ENCODE data around the gene ANAPC15. TPM values are rescaled to one million over a fixed set of nuclear protein-coding genes. Genes with fewer than 3 reads are reported as not detected.

ANAPC15 gene
- total and polyA plus RNA-seq, 2 of the 13 experiments (the other 11 are each of a cell fraction or from before 2014, with no cell fraction given), result 18.8 to 25.7 TPM

GRCh38 chr11:72112978-72113808 lies 698 bp upstream of the ANAPC15 start (continued):
- TF ChIP-seq TIGD3 (CRISPR knock-in tag; IDR thresholded peaks at IDR 0.05; ENCODE audit: borderline replicate concordance) (no peak), SIN3A (IDR thresholded peaks at IDR 0.05; ENCODE audit: borderline replicate concordance, low read depth, low read length) (no peak), ZHX2 (IDR thresholded peaks at IDR 0.05; ENCODE audit: low read depth) (no peak), ZHX2 (CRISPR knock-in tag; IDR thresholded peaks at IDR 0.05; ENCODE audit: borderline replicate concordance) (no peak), ZNF503 (CRISPR knock-in tag; IDR thresholded peaks at IDR 0.05) (no peak), TFDP1 (CRISPR knock-in tag; IDR thresholded peaks at IDR 0.05; ENCODE audit: borderline replicate concordance) (no peak), PRDM4 (CRISPR knock-in tag; IDR thresholded peaks at IDR 0.05; ENCODE audit: borderline replicate concordance) (no peak), ZNF350 (CRISPR knock-in tag; IDR thresholded peaks at IDR 0.05; ENCODE audit: borderline replicate concordance, low read depth) (no peak), ZBTB25 (CRISPR knock-in tag; IDR thresholded peaks at IDR 0.05) (no peak), ZNF660 (CRISPR knock-in tag; IDR thresholded peaks at IDR 0.05; ENCODE audit: borderline replicate concordance, low read depth) (no peak), FOXP1 (IDR thresholded peaks at IDR 0.05) (no peak), FOXP1 (CRISPR knock-in tag; IDR thresholded peaks at IDR 0.05) (no peak), GPN1 (CRISPR knock-in tag; IDR thresholded peaks at IDR 0.05; ENCODE audit: borderline replicate concordance) (no peak)
